ENCODE results near the gene CEP72. TPM values are rescaled to one million over a fixed set of nuclear protein-coding genes. Genes with fewer than 3 reads are reported as not detected.

CEP72 gene
- total RNA-seq, 1 experiment from 2014 or later, result 6.3 TPM

Other genes with a start within 250 kb of the CEP72 start
- gene EXOC3, start 169.2 kb upstream of the CEP72 start, total RNA-seq (2014; rRNA removed; shearing (Covaris generic); ENCODE audit: low replicate concordance), result 11.3 and 19.4 TPM in 2 replicates
- 2.9 and 3.6 TPM in 2 replicates for gene SLC9A3, start 87.9 kb upstream of the CEP72 start, total RNA-seq (2014; rRNA removed; shearing (Covaris generic); ENCODE audit: low replicate concordance)
- gene TPPP, start 81.0 kb downstream of the CEP72 start, total RNA-seq (2014; rRNA removed; shearing (Covaris generic); ENCODE audit: low replicate concordance), result not detected in 2 replicates
- not detected in 2 replicates for gene ZDHHC11B, start 172.4 kb downstream of the CEP72 start, total RNA-seq (2014; rRNA removed; shearing (Covaris generic); ENCODE audit: low replicate concordance)
- 0.56 TPM in 1 of 2 replicates, not detected in the other for gene ZDHHC11, start 238.6 kb downstream of the CEP72 start, total RNA-seq (2014; rRNA removed; shearing (Covaris generic); ENCODE audit: low replicate concordance)

Measured in MG63 (cell line).